IPS-15b (cell line): ENCODE data around the gene RAB11FIP4.

Experiments
- H3K27me3 ChIP-seq: one replicate; pipeline ENCODE4 v1.6.1; 2013; ENCODE audit warnings: low read length; ENCODE audit not compliant: control insufficient read depth, insufficient read depth
- H3K36me3 ChIP-seq: one replicate; pipeline ENCODE4 v1.6.1; 2013; ENCODE audit warnings: low read length; ENCODE audit not compliant: control insufficient read depth, insufficient read depth
- H3K4me1 ChIP-seq: one replicate; pipeline ENCODE4 v1.6.1; 2013; ENCODE audit warnings: mild to moderate bottlenecking, low read length; ENCODE audit not compliant: control insufficient read depth, insufficient read depth
- H3K4me3 ChIP-seq: one replicate; pipeline ENCODE4 v1.5.1; 2013; ENCODE audit warnings: low read depth, low read length
- H3K9ac ChIP-seq: one replicate; pipeline ENCODE4 v1.6.1; 2013; ENCODE audit warnings: low read depth, mild to moderate bottlenecking, low read length
- H3K9me3 ChIP-seq: one replicate; pipeline ENCODE4 v1.6.1; 2013; ENCODE audit warnings: mild to moderate bottlenecking, low read length; ENCODE audit not compliant: control insufficient read depth, insufficient read depth

Gene RAB11FIP4

DNA sequence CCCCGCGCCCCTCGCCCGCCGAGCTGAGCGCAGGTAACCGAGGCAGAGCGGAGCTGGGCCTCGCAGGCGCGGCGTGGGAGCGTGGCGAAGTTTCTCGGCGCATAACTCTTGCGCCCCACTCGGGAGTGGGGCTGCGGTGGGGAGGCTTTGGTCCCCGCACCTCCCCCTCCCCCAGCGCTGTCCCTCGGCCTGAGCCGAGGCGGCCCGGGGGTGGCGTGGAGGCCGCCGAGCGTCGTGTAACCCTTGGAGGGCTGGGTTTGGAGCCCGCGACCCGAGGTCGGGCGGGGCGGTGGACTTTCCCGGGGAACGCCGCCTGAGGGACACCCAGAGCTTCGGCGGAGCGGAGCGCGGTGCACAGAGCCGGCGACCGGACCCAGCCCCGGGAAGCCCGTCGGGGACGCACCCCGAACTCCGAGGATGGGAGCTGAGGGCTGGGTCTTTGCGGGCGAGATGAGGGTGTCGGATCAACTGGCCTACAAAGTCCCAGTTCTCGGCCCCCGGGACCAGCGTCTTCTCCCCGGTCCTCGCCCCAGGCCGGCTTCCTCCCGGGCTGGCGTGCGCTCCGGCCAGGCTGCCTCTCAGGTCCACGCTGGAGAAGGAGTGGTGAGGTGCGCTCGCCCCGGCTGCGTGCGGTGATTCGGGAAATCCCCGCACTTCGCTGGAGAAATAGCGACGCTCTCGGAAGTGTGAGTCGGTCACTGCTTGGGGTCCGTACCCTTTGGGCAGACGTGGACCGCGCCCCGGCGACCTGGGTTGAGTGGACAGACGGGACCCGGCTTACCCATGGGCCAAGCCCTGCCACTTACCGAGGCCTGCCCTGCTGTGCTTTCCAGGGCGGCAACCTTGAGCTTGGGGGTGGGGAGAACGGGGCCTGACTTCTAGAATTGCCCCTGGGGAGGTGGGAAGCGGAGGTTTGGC is 168.4 kb downstream of the RAB11FIP4 start:
- H3K9me3 ChIP-seq = no peaks in the 10 kb centered on the region
- peaks cover 29% of the 10 kb centered on the region for H3K27me3 ChIP-seq
- H3K9ac ChIP-seq = no peak overlapping the region
- peaks cover 17% of the 10 kb centered on the region for H3K4me1 ChIP-seq
- peak overlapping the region; percentile 61 for H3K4me3 ChIP-seq
- H3K36me3 ChIP-seq = no peaks in the 10 kb centered on the region

- no peak overlapping the region for H3K9ac ChIP-seq
- H3K4me3 ChIP-seq = peak overlapping the region; percentile 61
- H3K4me1 ChIP-seq = peaks cover 23% of the 10 kb centered on the region
- H3K36me3 ChIP-seq = no peaks in the 10 kb centered on the region
- peaks cover 25% of the 10 kb centered on the region for H3K27me3 ChIP-seq
- no peaks in the 10 kb centered on the region for H3K9me3 ChIP-seq
Measured at GRCh38 chr17:31560616-31561235, 169.3 kb downstream of the RAB11FIP4 start.

GRCh38 chr17:31561469-31562375 is 170.2 kb downstream of the RAB11FIP4 start:
- no peaks in the 10 kb centered on the region for H3K36me3 ChIP-seq
- H3K4me3 ChIP-seq = no peak overlapping the region
- H3K4me1 ChIP-seq = peaks cover 23% of the 10 kb centered on the region
- H3K27me3 ChIP-seq = peaks cover 25% of the 10 kb centered on the region
- H3K9me3 ChIP-seq = no peaks in the 10 kb centered on the region
- no peak overlapping the region for H3K9ac ChIP-seq

DNA sequence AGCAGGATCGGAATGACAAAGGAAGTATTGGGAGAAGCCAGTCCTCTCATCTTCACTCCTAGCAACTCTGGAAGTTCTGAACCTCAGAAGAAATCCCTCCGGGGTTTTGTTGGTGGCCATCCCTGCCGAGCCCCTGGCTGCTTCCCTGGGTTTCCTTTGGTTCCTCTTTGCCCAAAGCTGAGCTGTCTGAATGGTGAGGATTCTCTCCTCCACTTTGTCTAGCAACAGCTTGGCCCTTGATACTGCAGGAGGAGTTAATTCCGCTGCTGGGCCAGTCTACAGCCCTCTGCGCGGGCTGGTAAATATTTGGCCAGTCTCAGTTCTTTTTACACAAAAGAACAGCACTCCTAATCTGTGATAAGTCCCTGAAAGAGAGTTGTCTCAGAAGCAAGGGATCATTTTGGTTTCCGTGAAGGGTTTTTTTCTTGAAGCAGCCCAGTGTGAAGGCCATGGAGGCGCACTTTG is 170.9 kb downstream of the RAB11FIP4 start:
- H3K4me3 ChIP-seq = no peak overlapping the region

GRCh38 chr17:31564291-31564690 is 172.8 kb downstream of the RAB11FIP4 start:
- H3K27me3 ChIP-seq = peaks cover 18% of the 10 kb centered on the region
- no peaks in the 10 kb centered on the region for H3K9me3 ChIP-seq
- H3K4me3 ChIP-seq = no peak overlapping the region
- no peak overlapping the region for H3K9ac ChIP-seq
- peaks cover 23% of the 10 kb centered on the region for H3K4me1 ChIP-seq
- H3K36me3 ChIP-seq = no peaks in the 10 kb centered on the region

More for the DNA sequence above, 170.9 kb downstream of the RAB11FIP4 start:
- Histone ChIP-seq H3K36me3 (no peaks in the 10 kb centered on the region), H3K4me1 (peaks cover 23% of the 10 kb centered on the region), H3K27me3 (peaks cover 25% of the 10 kb centered on the region), H3K9me3 (no peaks in the 10 kb centered on the region), H3K9ac (no peak overlapping the region)

DNA sequence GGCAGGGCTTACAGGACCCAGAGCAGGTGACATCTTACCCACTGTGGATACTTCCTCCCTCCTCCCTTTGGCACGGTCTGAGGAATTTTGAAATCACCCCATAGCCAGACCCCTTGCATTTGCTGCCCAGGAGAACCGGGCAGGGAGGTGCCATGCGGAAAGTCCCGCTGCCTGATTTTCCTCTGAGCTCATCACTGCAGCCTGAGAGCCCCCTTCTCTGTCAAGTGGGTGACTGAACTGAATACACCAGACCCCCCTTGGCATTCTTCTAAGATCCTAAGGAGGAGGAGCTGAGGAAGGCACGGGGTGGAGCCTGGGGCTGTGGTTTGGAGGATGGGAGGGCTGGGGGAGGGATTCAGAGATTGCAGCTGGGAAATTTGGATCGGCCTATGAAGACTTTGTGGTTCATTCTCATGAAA is 173.4 kb downstream of the RAB11FIP4 start:
- Histone ChIP-seq H3K9me3 (no peaks in the 10 kb centered on the region), H3K4me3 (no peak overlapping the region), H3K36me3 (no peaks in the 10 kb centered on the region), H3K27me3 (peaks cover 13% of the 10 kb centered on the region), H3K4me1 (peaks cover 23% of the 10 kb centered on the region), H3K9ac (no peak overlapping the region)

GRCh38 chr17:31565652-31566051 is 174.2 kb downstream of the RAB11FIP4 start:
- Histone ChIP-seq H3K27me3 (peaks cover 6% of the 10 kb centered on the region), H3K4me1 (peaks cover 22% of the 10 kb centered on the region), H3K9ac (no peak overlapping the region), H3K36me3 (no peaks in the 10 kb centered on the region), H3K4me3 (no peak overlapping the region), H3K9me3 (no peaks in the 10 kb centered on the region)

DNA sequence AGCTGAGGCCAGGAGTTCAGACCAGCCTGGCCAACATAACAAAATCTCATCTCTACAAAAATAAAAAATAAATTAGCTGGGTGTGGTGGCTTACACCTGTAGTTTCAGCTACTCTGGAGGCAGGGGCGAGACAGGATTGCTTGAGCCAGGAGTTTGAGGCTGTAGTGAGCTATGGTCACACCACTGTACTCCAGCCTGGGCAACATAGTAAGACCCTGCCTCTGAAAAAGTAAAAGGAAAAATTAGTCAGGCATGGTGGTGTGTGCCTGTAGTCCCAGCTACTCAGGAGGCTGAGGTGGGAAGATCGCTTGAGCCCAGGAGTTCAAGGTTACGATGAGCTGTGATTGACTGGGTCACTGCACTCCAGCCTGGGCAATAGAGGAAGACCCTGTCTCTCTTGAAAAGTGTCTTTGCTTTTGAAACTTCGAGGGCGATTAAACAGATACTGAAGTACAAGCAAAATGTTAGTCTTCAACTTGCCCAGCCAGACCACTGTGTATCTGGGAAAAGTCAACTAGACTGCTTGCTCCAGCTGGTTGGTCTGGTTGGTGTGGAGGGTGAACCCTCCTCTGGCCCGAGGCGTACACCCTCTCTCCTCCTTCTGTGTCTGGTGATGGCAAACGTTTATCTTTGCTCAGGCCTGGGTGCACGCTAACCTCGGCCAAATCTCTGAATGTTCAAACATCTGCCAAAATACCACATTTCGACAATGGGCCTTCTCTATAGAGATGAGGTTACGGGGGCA is 174.9 kb downstream of the RAB11FIP4 start:
- no peaks in the 10 kb centered on the region for H3K27me3 ChIP-seq
- H3K9me3 ChIP-seq = no peaks in the 10 kb centered on the region
- H3K4me3 ChIP-seq = no peak overlapping the region
- H3K36me3 ChIP-seq = no peaks in the 10 kb centered on the region
- H3K9ac ChIP-seq = no peak overlapping the region
- peaks cover 17% of the 10 kb centered on the region for H3K4me1 ChIP-seq

DNA sequence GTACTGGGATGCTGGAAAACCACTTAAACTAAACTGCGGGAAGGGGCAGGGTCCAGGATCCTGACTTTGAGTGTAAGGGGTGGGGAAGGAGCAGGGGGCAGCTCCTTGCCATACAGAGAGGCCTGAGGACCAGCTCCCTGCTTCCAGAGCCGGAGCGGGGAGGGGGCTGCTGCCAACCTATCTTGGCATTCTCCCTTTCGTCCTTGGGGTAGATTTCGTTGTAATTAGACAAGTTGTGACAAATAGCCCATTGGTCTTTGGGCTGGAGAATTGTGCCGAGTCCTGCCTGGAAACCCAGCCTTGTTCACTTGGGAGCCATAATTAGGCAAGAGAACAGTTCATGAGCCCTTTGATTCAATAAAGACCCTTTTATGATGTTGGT is 175.5 kb downstream of the RAB11FIP4 start:
- Histone ChIP-seq H3K4me3 (no peak overlapping the region), H3K27me3 (no peaks in the 10 kb centered on the region), H3K9ac (no peak overlapping the region), H3K4me1 (peaks cover 13% of the 10 kb centered on the region), H3K9me3 (no peaks in the 10 kb centered on the region), H3K36me3 (no peaks in the 10 kb centered on the region)

GRCh38 chr17:31568121-31568520 is 176.6 kb downstream of the RAB11FIP4 start:
- H3K4me3 ChIP-seq = no peak overlapping the region
- no peak overlapping the region for H3K9ac ChIP-seq
- H3K9me3 ChIP-seq = no peaks in the 10 kb centered on the region
- no peaks in the 10 kb centered on the region for H3K27me3 ChIP-seq
- peaks cover 7% of the 10 kb centered on the region for H3K4me1 ChIP-seq
- no peaks in the 10 kb centered on the region for H3K36me3 ChIP-seq

- Histone ChIP-seq H3K9ac (no peak overlapping the region), H3K4me3 (no peak overlapping the region), H3K27me3 (no peaks in the 10 kb centered on the region), H3K4me1 (peaks cover 7% of the 10 kb centered on the region), H3K9me3 (no peaks in the 10 kb centered on the region), H3K36me3 (no peaks in the 10 kb centered on the region)
Measured at GRCh38 chr17:31568539-31568938, 177.1 kb downstream of the RAB11FIP4 start.
